H9 (cell line): Measurements from ENCODE around the gene RABGAP1. TPM values are rescaled to one million over a fixed set of nuclear protein-coding genes. Genes with fewer than 3 reads are reported as not detected.

Experiments
- DNase-seq: peaks from one replicate; pipeline ENCODE4 v3.0.0-alpha.2; 2017
- H2AFZ ChIP-seq: one replicate; pipeline ENCODE4 v1.6.1; 2013; ENCODE audit warnings: mild to moderate bottlenecking, low read length, control low read depth, moderate library complexity
- H2AK5ac ChIP-seq: 2 replicates; pipeline ENCODE4 v1.6.1; 2013; ENCODE audit warnings: low read length, control low read depth, mixed read lengths; ENCODE audit not compliant: insufficient read length
- H2BK120ac ChIP-seq: one replicate; pipeline ENCODE4 v1.6.1; 2013; ENCODE audit warnings: low read depth, mild to moderate bottlenecking, low read length, control low read depth, inconsistent platforms; ENCODE audit not compliant: poor library complexity, severe bottlenecking
- H2BK12ac ChIP-seq: 2 replicates; pipeline ENCODE4 v1.6.1; 2013; ENCODE audit warnings: low read length, control low read depth, mixed read lengths, low read depth; ENCODE audit not compliant: insufficient read length
- H2BK15ac ChIP-seq: 2 replicates; pipeline ENCODE4 v1.6.1; 2013; ENCODE audit warnings: low read depth, low read length, control low read depth
- H2BK20ac ChIP-seq: one replicate; pipeline ENCODE4 v1.6.1; 2013; ENCODE audit warnings: low read depth, mild to moderate bottlenecking, low read length, control low read depth, inconsistent platforms; ENCODE audit not compliant: poor library complexity, severe bottlenecking
- H2BK5ac ChIP-seq: 2 replicates; pipeline ENCODE4 v1.6.1; 2013; ENCODE audit warnings: low read length, control low read depth, mixed read lengths; ENCODE audit not compliant: insufficient read length
- H3K14ac ChIP-seq: 2 replicates; pipeline ENCODE4 v1.6.1; 2013; ENCODE audit warnings: low read length, control low read depth; ENCODE audit not compliant: insufficient read depth
- H3K18ac ChIP-seq: 2 replicates; pipeline ENCODE4 v1.6.1; 2013; ENCODE audit warnings: low read depth, mild to moderate bottlenecking, mixed read lengths, low read length, control low read depth; ENCODE audit not compliant: insufficient read length
- H3K23ac ChIP-seq: 2 replicates; pipeline ENCODE4 v1.6.1; 2013; ENCODE audit warnings: low read length, control low read depth, mixed read lengths, low read depth; ENCODE audit not compliant: insufficient read length
- H3K23me2 ChIP-seq: 2 replicates; pipeline ENCODE4 v1.6.1; 2013; ENCODE audit warnings: low read depth, mild to moderate bottlenecking, mixed read lengths, low read length, control low read depth; ENCODE audit not compliant: insufficient read length, poor library complexity, severe bottlenecking
- H3K27ac ChIP-seq: 2 replicates; pipeline ENCODE4 v1.5.1; 2013; ENCODE audit warnings: low read length, control low read depth, mixed read lengths, low read depth; ENCODE audit not compliant: insufficient read length
- H3K27me3 ChIP-seq: 2 replicates; pipeline ENCODE4 v1.6.1; 2013; ENCODE audit warnings: low read length, control low read depth, inconsistent platforms; ENCODE audit not compliant: insufficient read depth
- H3K4ac ChIP-seq: 2 replicates; pipeline ENCODE4 v1.6.1; 2013; ENCODE audit warnings: low read depth, mild to moderate bottlenecking, control low read depth, inconsistent platforms, low read length, moderate library complexity
- H3K4me1 ChIP-seq: 2 replicates; pipeline ENCODE4 v1.6.1; 2013; ENCODE audit warnings: low read length, control low read depth, inconsistent platforms; ENCODE audit not compliant: insufficient read depth
- H3K4me2 ChIP-seq: 2 replicates; pipeline ENCODE4 v1.6.1; 2013; ENCODE audit warnings: low read length, control low read depth, mixed read lengths; ENCODE audit not compliant: insufficient read length, insufficient read depth
- H3K56ac ChIP-seq: 2 replicates; pipeline ENCODE4 v1.6.1; 2013; ENCODE audit warnings: low read depth, mild to moderate bottlenecking, mixed read lengths, low read length, control low read depth; ENCODE audit not compliant: insufficient read length
- H3K79me1 ChIP-seq: 2 replicates; pipeline ENCODE4 v1.6.1; 2013; ENCODE audit warnings: low read depth, mild to moderate bottlenecking, moderate library complexity, low read length, control low read depth, inconsistent platforms; ENCODE audit not compliant: insufficient read depth, poor library complexity, severe bottlenecking
- H3K79me2 ChIP-seq: 2 replicates; pipeline ENCODE4 v1.6.1; 2013; ENCODE audit warnings: low read length, control low read depth, inconsistent platforms; ENCODE audit not compliant: insufficient read depth
- H3K9ac ChIP-seq: 2 replicates; pipeline ENCODE4 v1.6.1; 2013; ENCODE audit warnings: low read length, control low read depth, mixed read lengths; ENCODE audit not compliant: insufficient read length; ENCODE audit errors: extremely low read depth
- H3K9me3 ChIP-seq: one replicate; pipeline ENCODE4 v1.6.1; 2013; ENCODE audit warnings: low read depth, low read length, inconsistent platforms; ENCODE audit not compliant: control insufficient read depth
- H3T11ph ChIP-seq: one replicate; pipeline ENCODE4 v1.6.1; 2013; ENCODE audit warnings: mild to moderate bottlenecking, low read length, control low read depth, inconsistent platforms
- H4K20me1 ChIP-seq: one replicate; pipeline ENCODE4 v1.6.1; 2013; ENCODE audit not compliant: control insufficient read depth, insufficient read length, insufficient read depth
- H4K5ac ChIP-seq: 2 replicates; pipeline ENCODE4 v1.6.1; 2013; ENCODE audit warnings: low read depth, mild to moderate bottlenecking, mixed read lengths, low read length, control low read depth; ENCODE audit not compliant: insufficient read length
- H4K8ac ChIP-seq: replicated peaks from 2 replicates; pipeline ENCODE4 v1.6.1; 2013; ENCODE audit warnings: low read length, control low read depth, mixed read lengths, low read depth; ENCODE audit not compliant: insufficient read length
- H4K91ac ChIP-seq: 2 replicates; pipeline ENCODE4 v1.6.1; 2013; ENCODE audit warnings: low read depth, mild to moderate bottlenecking, moderate library complexity, mixed read lengths, low read length, control low read depth; ENCODE audit not compliant: insufficient read length
- H3K27ac Mint-ChIP-seq, 3 experiments: 2 replicates in 2 of 3; 3 replicates in 1 of 3; pipeline ENCODE4 v1.8.0; 2020 to 2021; ENCODE audit warnings: mixed read lengths in 3 of 3, mild to moderate bottlenecking in 1 of 3, moderate library complexity in 1 of 3
- H3K27me3 Mint-ChIP-seq: 2 replicates; pipeline ENCODE4 v1.8.0; 2021; ENCODE audit warnings: low read depth, mild to moderate bottlenecking, moderate library complexity, mixed read lengths
- H3K36me3 Mint-ChIP-seq, 3 experiments: 2 replicates in 2 of 3; 3 replicates in 1 of 3; pipeline ENCODE4 v1.8.0; 2020 to 2021; ENCODE audit warnings: low read depth in 3 of 3, mixed read lengths in 3 of 3; ENCODE audit not compliant: insufficient read depth in 1 of 3
- H3K4me1 Mint-ChIP-seq, 2 experiments: 2 replicates each; pipeline ENCODE4 v1.8.0; 2020; ENCODE audit warnings: mixed read lengths in 2 of 2
- H3K4me3 Mint-ChIP-seq, 2 experiments: 2 replicates in 1 of 2; 3 replicates in 1 of 2; pipeline ENCODE4 v1.8.0; 2020 to 2021; ENCODE audit warnings: mild to moderate bottlenecking in 2 of 2, mixed read lengths in 2 of 2, moderate library complexity in 1 of 2
- H3K9me3 Mint-ChIP-seq, 2 experiments: 2 replicates in 1 of 2; 3 replicates in 1 of 2; pipeline ENCODE4 v1.8.0; 2020; ENCODE audit warnings: mild to moderate bottlenecking in 2 of 2, mixed read lengths in 2 of 2, moderate library complexity in 1 of 2
- WGBS: extraction: QIAGEN DNeasy Blood & Tissue Kit; methylation state at CpG from one replicate; pipeline ENCODE4 v1.1.7; 2013; ENCODE audit warnings: missing lambda C conversion rate, low lambda C conversion rate, mixed read lengths; ENCODE audit not compliant: insufficient read length; ENCODE audit errors: extremely low coverage; 5-methylcytosine and 5-hydroxymethylcytosine counted together
- total RNA-seq: library from RNA; stranded (reverse); gene quantifications from 2 replicates; pipeline ENCODE4 v1.2.1, GENCODE V29; 2021
- TF ChIP-seq, protein P1 (sequence below): fragments of 200-600 bp; sonication (generic); conservative IDR thresholded peaks from 3 replicates; pipeline ENCODE4 v1.8.0; 2021; ENCODE audit warnings: antibody characterized with exemption, mild to moderate bottlenecking

Gene RABGAP1
- total RNA-seq, 1 experiment from 2014 or later, result 31.6 TPM

GRCh38 chr9:123105490-123105889 is 164.7 kb downstream of the RABGAP1 start:
- H3K23ac ChIP-seq, result no peak overlapping the region
- H4K91ac ChIP-seq, result no peak overlapping the region
- Mint-ChIP-seq H3K4me1 (peaks cover 8 to 16% of the 10 kb centered on the region in 2 experiments), H3K27me3 (no peaks in the 10 kb centered on the region), H3K36me3 (peaks cover 24 to 76% (median 46%) of the 10 kb centered on the region in 3 experiments; a peak in 6 of 7 replicates), H3K4me3 (no peak overlapping the region), H3K9me3 (no peaks in the 10 kb centered on the region), H3K27ac (peak overlapping the region in 1 of 3 experiments; percentile 21; a peak in 2 of 7 replicates)
- no peak overlapping the region for H2AFZ ChIP-seq
- H3K18ac ChIP-seq, result no peak overlapping the region
- no peaks in the 10 kb centered on the region for H3K79me2 ChIP-seq
- H2AK5ac ChIP-seq, result no peak overlapping the region
- no peak overlapping the region for H3K56ac ChIP-seq
- no peak overlapping the region for H3K4me2 ChIP-seq
- no peaks in the 10 kb centered on the region for H3K9me3 ChIP-seq
- H2BK120ac ChIP-seq, result no peak overlapping the region
- H4K20me1 ChIP-seq, result peaks cover 2% of the 10 kb centered on the region
- no peak overlapping the region for H2BK20ac ChIP-seq
- H3K14ac ChIP-seq, result no peak overlapping the region
- DNase-seq, result no peak
- no peak overlapping the region for H3T11ph ChIP-seq
- no peaks in the 10 kb centered on the region for H3K4me1 ChIP-seq
- no peaks in the 10 kb centered on the region for H3K27me3 ChIP-seq
- H4K8ac ChIP-seq, result no peak overlapping the region
- H2BK15ac ChIP-seq, result no peak overlapping the region
- no peak overlapping the region for H2BK12ac ChIP-seq
- H3K27ac ChIP-seq, result no peak overlapping the region
- 100% methylated on average over 1 of the region's 5 CpGs for WGBS
- H2BK5ac ChIP-seq, result no peak overlapping the region
- H3K79me1 ChIP-seq, result no peaks in the 10 kb centered on the region
- no peak overlapping the region for H3K9ac ChIP-seq
- no peak overlapping the region for H3K4ac ChIP-seq
- TF ChIP-seq, protein P1, sequence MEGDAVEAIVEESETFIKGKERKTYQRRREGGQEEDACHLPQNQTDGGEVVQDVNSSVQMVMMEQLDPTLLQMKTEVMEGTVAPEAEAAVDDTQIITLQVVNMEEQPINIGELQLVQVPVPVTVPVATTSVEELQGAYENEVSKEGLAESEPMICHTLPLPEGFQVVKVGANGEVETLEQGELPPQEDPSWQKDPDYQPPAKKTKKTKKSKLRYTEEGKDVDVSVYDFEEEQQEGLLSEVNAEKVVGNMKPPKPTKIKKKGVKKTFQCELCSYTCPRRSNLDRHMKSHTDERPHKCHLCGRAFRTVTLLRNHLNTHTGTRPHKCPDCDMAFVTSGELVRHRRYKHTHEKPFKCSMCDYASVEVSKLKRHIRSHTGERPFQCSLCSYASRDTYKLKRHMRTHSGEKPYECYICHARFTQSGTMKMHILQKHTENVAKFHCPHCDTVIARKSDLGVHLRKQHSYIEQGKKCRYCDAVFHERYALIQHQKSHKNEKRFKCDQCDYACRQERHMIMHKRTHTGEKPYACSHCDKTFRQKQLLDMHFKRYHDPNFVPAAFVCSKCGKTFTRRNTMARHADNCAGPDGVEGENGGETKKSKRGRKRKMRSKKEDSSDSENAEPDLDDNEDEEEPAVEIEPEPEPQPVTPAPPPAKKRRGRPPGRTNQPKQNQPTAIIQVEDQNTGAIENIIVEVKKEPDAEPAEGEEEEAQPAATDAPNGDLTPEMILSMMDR, result no peak
- no peaks in the 10 kb centered on the region for H3K23me2 ChIP-seq
- no peak overlapping the region for H4K5ac ChIP-seq
